HepG2 (cell line): ENCODE data around the gene ST6GALNAC6.
A peak's percentile ranks its signal among the peaks of the same experiment; 100 is the strongest.

Experiments
- ESRRA ChIP-seq: sonication (generic); formaldehyde crosslinking; IDR thresholded peaks from 2 replicates; pipeline ENCODE4 v1.5.1; 2020; ENCODE audit warnings: mild to moderate bottlenecking, low read depth, missing genetic modification reagents
- RAD21 ChIP-seq: fragments of 450-650 bp; formaldehyde crosslinking; IDR thresholded peaks from 2 replicates; pipeline ENCODE4 v1.5.0; 2020; ENCODE audit warnings: mild to moderate bottlenecking
- TAF1 ChIP-seq: sonication (generic); formaldehyde crosslinking; IDR thresholded peaks from 2 replicates; pipeline ENCODE4 v1.4.0; 2020; ENCODE audit warnings: missing genetic modification reagents
- TF ChIP-seq, protein P1 (sequence below), 2 experiments: IDR thresholded peaks; 2 replicates each; pipeline ENCODE4 v1.6.1; 2011 to 2012; ENCODE audit warnings: low read length in 2 of 2, borderline replicate concordance in 1 of 2, low read depth in 1 of 2, mild to moderate bottlenecking in 1 of 2, moderate library complexity in 1 of 2

DNA sequence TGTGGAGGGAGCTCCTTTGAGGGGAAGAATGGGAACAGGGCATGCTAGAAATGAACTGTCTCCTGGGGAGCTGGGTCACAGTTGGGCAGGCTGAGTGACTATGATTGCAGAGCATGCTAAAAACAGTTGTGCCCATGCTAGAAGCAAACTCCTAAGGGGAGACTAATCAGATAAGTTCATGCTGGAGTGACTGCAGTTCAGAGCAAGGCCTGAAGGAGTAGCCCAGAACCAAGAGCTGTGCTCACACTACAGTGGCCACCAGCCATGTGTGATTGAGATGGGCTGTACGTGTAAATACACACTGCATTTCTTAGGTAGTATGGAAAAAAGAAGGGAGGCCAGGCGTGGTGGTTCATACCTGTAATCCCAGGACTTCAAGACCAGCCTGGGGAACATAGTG lies 11.6 kb downstream of the ST6GALNAC6 start:
- TF ChIP-seq, protein P1, sequence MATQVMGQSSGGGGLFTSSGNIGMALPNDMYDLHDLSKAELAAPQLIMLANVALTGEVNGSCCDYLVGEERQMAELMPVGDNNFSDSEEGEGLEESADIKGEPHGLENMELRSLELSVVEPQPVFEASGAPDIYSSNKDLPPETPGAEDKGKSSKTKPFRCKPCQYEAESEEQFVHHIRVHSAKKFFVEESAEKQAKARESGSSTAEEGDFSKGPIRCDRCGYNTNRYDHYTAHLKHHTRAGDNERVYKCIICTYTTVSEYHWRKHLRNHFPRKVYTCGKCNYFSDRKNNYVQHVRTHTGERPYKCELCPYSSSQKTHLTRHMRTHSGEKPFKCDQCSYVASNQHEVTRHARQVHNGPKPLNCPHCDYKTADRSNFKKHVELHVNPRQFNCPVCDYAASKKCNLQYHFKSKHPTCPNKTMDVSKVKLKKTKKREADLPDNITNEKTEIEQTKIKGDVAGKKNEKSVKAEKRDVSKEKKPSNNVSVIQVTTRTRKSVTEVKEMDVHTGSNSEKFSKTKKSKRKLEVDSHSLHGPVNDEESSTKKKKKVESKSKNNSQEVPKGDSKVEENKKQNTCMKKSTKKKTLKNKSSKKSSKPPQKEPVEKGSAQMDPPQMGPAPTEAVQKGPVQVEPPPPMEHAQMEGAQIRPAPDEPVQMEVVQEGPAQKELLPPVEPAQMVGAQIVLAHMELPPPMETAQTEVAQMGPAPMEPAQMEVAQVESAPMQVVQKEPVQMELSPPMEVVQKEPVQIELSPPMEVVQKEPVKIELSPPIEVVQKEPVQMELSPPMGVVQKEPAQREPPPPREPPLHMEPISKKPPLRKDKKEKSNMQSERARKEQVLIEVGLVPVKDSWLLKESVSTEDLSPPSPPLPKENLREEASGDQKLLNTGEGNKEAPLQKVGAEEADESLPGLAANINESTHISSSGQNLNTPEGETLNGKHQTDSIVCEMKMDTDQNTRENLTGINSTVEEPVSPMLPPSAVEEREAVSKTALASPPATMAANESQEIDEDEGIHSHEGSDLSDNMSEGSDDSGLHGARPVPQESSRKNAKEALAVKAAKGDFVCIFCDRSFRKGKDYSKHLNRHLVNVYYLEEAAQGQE (IDR thresholded peaks at IDR 0.05; ENCODE audit: borderline replicate concordance in 1 of 2, low read depth in 1 of 2, low read length in 2 of 2): no peak
- TF ChIP-seq TAF1 (CRISPR knock-in tag) (no peak), ESRRA (CRISPR knock-in tag) (no peak), RAD21 (CRISPR knock-in tag) (0 out of 2 replicates have a peak, but pooled peaks have one; percentile 31)
